H9 (cell line): ENCODE data around the gene DLK1. TPM values are rescaled to one million over a fixed set of nuclear protein-coding genes. Genes with fewer than 3 reads are reported as not detected.

Experiments
- DNase-seq: peaks from one replicate; pipeline ENCODE4 v3.0.0-alpha.2; 2017
- H2AFZ ChIP-seq: one replicate; pipeline ENCODE4 v1.6.1; 2013; ENCODE audit warnings: mild to moderate bottlenecking, low read length, control low read depth, moderate library complexity
- H2AK5ac ChIP-seq: 2 replicates; pipeline ENCODE4 v1.6.1; 2013; ENCODE audit warnings: low read length, control low read depth, mixed read lengths; ENCODE audit not compliant: insufficient read length
- H2BK120ac ChIP-seq: one replicate; pipeline ENCODE4 v1.6.1; 2013; ENCODE audit warnings: low read depth, mild to moderate bottlenecking, low read length, control low read depth, inconsistent platforms; ENCODE audit not compliant: poor library complexity, severe bottlenecking
- H2BK12ac ChIP-seq: 2 replicates; pipeline ENCODE4 v1.6.1; 2013; ENCODE audit warnings: low read length, control low read depth, mixed read lengths, low read depth; ENCODE audit not compliant: insufficient read length
- H2BK15ac ChIP-seq: 2 replicates; pipeline ENCODE4 v1.6.1; 2013; ENCODE audit warnings: low read depth, low read length, control low read depth
- H2BK20ac ChIP-seq: one replicate; pipeline ENCODE4 v1.6.1; 2013; ENCODE audit warnings: low read depth, mild to moderate bottlenecking, low read length, control low read depth, inconsistent platforms; ENCODE audit not compliant: poor library complexity, severe bottlenecking
- H2BK5ac ChIP-seq: 2 replicates; pipeline ENCODE4 v1.6.1; 2013; ENCODE audit warnings: low read length, control low read depth, mixed read lengths; ENCODE audit not compliant: insufficient read length
- H3K14ac ChIP-seq: 2 replicates; pipeline ENCODE4 v1.6.1; 2013; ENCODE audit warnings: low read length, control low read depth; ENCODE audit not compliant: insufficient read depth
- H3K18ac ChIP-seq: 2 replicates; pipeline ENCODE4 v1.6.1; 2013; ENCODE audit warnings: low read depth, mild to moderate bottlenecking, mixed read lengths, low read length, control low read depth; ENCODE audit not compliant: insufficient read length
- H3K23ac ChIP-seq: 2 replicates; pipeline ENCODE4 v1.6.1; 2013; ENCODE audit warnings: low read length, control low read depth, mixed read lengths, low read depth; ENCODE audit not compliant: insufficient read length
- H3K23me2 ChIP-seq: 2 replicates; pipeline ENCODE4 v1.6.1; 2013; ENCODE audit warnings: low read depth, mild to moderate bottlenecking, mixed read lengths, low read length, control low read depth; ENCODE audit not compliant: insufficient read length, poor library complexity, severe bottlenecking
- H3K27ac ChIP-seq: 2 replicates; pipeline ENCODE4 v1.5.1; 2013; ENCODE audit warnings: low read length, control low read depth, mixed read lengths, low read depth; ENCODE audit not compliant: insufficient read length
- H3K27me3 ChIP-seq: 2 replicates; pipeline ENCODE4 v1.6.1; 2013; ENCODE audit warnings: low read length, control low read depth, inconsistent platforms; ENCODE audit not compliant: insufficient read depth
- H3K4ac ChIP-seq: 2 replicates; pipeline ENCODE4 v1.6.1; 2013; ENCODE audit warnings: low read depth, mild to moderate bottlenecking, control low read depth, inconsistent platforms, low read length, moderate library complexity
- H3K4me1 ChIP-seq: 2 replicates; pipeline ENCODE4 v1.6.1; 2013; ENCODE audit warnings: low read length, control low read depth, inconsistent platforms; ENCODE audit not compliant: insufficient read depth
- H3K4me2 ChIP-seq: 2 replicates; pipeline ENCODE4 v1.6.1; 2013; ENCODE audit warnings: low read length, control low read depth, mixed read lengths; ENCODE audit not compliant: insufficient read length, insufficient read depth
- H3K56ac ChIP-seq: 2 replicates; pipeline ENCODE4 v1.6.1; 2013; ENCODE audit warnings: low read depth, mild to moderate bottlenecking, mixed read lengths, low read length, control low read depth; ENCODE audit not compliant: insufficient read length
- H3K79me1 ChIP-seq: 2 replicates; pipeline ENCODE4 v1.6.1; 2013; ENCODE audit warnings: low read depth, mild to moderate bottlenecking, moderate library complexity, low read length, control low read depth, inconsistent platforms; ENCODE audit not compliant: insufficient read depth, poor library complexity, severe bottlenecking
- H3K79me2 ChIP-seq: 2 replicates; pipeline ENCODE4 v1.6.1; 2013; ENCODE audit warnings: low read length, control low read depth, inconsistent platforms; ENCODE audit not compliant: insufficient read depth
- H3K9ac ChIP-seq: 2 replicates; pipeline ENCODE4 v1.6.1; 2013; ENCODE audit warnings: low read length, control low read depth, mixed read lengths; ENCODE audit not compliant: insufficient read length; ENCODE audit errors: extremely low read depth
- H3K9me3 ChIP-seq: one replicate; pipeline ENCODE4 v1.6.1; 2013; ENCODE audit warnings: low read depth, low read length, inconsistent platforms; ENCODE audit not compliant: control insufficient read depth
- H3T11ph ChIP-seq: one replicate; pipeline ENCODE4 v1.6.1; 2013; ENCODE audit warnings: mild to moderate bottlenecking, low read length, control low read depth, inconsistent platforms
- H4K20me1 ChIP-seq: one replicate; pipeline ENCODE4 v1.6.1; 2013; ENCODE audit not compliant: control insufficient read depth, insufficient read length, insufficient read depth
- H4K5ac ChIP-seq: 2 replicates; pipeline ENCODE4 v1.6.1; 2013; ENCODE audit warnings: low read depth, mild to moderate bottlenecking, mixed read lengths, low read length, control low read depth; ENCODE audit not compliant: insufficient read length
- H4K8ac ChIP-seq: replicated peaks from 2 replicates; pipeline ENCODE4 v1.6.1; 2013; ENCODE audit warnings: low read length, control low read depth, mixed read lengths, low read depth; ENCODE audit not compliant: insufficient read length
- H4K91ac ChIP-seq: 2 replicates; pipeline ENCODE4 v1.6.1; 2013; ENCODE audit warnings: low read depth, mild to moderate bottlenecking, moderate library complexity, mixed read lengths, low read length, control low read depth; ENCODE audit not compliant: insufficient read length
- H3K27ac Mint-ChIP-seq, 3 experiments: 2 replicates in 2 of 3; 3 replicates in 1 of 3; pipeline ENCODE4 v1.8.0; 2020 to 2021; ENCODE audit warnings: mixed read lengths in 3 of 3, mild to moderate bottlenecking in 1 of 3, moderate library complexity in 1 of 3
- H3K27me3 Mint-ChIP-seq: 2 replicates; pipeline ENCODE4 v1.8.0; 2021; ENCODE audit warnings: low read depth, mild to moderate bottlenecking, moderate library complexity, mixed read lengths
- H3K36me3 Mint-ChIP-seq, 3 experiments: 2 replicates in 2 of 3; 3 replicates in 1 of 3; pipeline ENCODE4 v1.8.0; 2020 to 2021; ENCODE audit warnings: low read depth in 3 of 3, mixed read lengths in 3 of 3; ENCODE audit not compliant: insufficient read depth in 1 of 3
- H3K4me1 Mint-ChIP-seq, 2 experiments: 2 replicates each; pipeline ENCODE4 v1.8.0; 2020; ENCODE audit warnings: mixed read lengths in 2 of 2
- H3K4me3 Mint-ChIP-seq, 2 experiments: 2 replicates in 1 of 2; 3 replicates in 1 of 2; pipeline ENCODE4 v1.8.0; 2020 to 2021; ENCODE audit warnings: mild to moderate bottlenecking in 2 of 2, mixed read lengths in 2 of 2, moderate library complexity in 1 of 2
- H3K9me3 Mint-ChIP-seq, 2 experiments: 2 replicates in 1 of 2; 3 replicates in 1 of 2; pipeline ENCODE4 v1.8.0; 2020; ENCODE audit warnings: mild to moderate bottlenecking in 2 of 2, mixed read lengths in 2 of 2, moderate library complexity in 1 of 2
- WGBS: extraction: QIAGEN DNeasy Blood & Tissue Kit; methylation state at CpG from one replicate; pipeline ENCODE4 v1.1.7; 2013; ENCODE audit warnings: missing lambda C conversion rate, low lambda C conversion rate, mixed read lengths; ENCODE audit not compliant: insufficient read length; ENCODE audit errors: extremely low coverage; 5-methylcytosine and 5-hydroxymethylcytosine counted together
- total RNA-seq: library from RNA; stranded (reverse); gene quantifications from 2 replicates; pipeline ENCODE4 v1.2.1, GENCODE V29; 2021
- TF ChIP-seq, protein P1 (sequence below): fragments of 200-600 bp; sonication (generic); conservative IDR thresholded peaks from 3 replicates; pipeline ENCODE4 v1.8.0; 2021; ENCODE audit warnings: antibody characterized with exemption, mild to moderate bottlenecking

The DLK1 gene
- total RNA-seq, 1 experiment from 2014 or later: 2.8 TPM

DNA sequence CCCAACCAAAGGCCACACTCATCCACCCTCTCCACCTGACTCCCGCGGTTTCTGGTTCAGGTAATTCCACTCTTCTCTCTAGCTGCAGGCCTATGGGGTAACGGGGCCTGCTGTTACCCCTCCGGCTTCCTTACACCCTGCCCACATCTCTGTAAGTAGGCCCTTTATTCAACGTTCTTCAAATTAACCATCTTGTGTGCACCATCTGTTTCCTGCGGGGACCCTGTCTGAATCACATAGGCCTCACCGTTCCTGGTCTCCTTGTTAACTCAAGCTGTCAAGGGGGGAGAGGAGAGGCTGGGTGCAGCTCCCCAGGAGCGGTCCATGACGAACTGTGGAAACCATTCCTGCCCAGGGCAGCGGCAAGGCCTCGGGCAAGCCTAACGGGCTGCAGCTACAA is 9.3 kb upstream of the DLK1 start:
- WGBS: no CpG with 5 or more reads among the region's 12 CpGs
- H3K27ac Mint-ChIP-seq: no peak overlapping the region; a peak in 1 of 7 replicates
- H3K56ac ChIP-seq: no peak overlapping the region

More for the DNA sequence above, 9.3 kb upstream of the DLK1 start:
- H3K14ac ChIP-seq: no peak overlapping the region
- TF ChIP-seq, protein P1, sequence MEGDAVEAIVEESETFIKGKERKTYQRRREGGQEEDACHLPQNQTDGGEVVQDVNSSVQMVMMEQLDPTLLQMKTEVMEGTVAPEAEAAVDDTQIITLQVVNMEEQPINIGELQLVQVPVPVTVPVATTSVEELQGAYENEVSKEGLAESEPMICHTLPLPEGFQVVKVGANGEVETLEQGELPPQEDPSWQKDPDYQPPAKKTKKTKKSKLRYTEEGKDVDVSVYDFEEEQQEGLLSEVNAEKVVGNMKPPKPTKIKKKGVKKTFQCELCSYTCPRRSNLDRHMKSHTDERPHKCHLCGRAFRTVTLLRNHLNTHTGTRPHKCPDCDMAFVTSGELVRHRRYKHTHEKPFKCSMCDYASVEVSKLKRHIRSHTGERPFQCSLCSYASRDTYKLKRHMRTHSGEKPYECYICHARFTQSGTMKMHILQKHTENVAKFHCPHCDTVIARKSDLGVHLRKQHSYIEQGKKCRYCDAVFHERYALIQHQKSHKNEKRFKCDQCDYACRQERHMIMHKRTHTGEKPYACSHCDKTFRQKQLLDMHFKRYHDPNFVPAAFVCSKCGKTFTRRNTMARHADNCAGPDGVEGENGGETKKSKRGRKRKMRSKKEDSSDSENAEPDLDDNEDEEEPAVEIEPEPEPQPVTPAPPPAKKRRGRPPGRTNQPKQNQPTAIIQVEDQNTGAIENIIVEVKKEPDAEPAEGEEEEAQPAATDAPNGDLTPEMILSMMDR: no peak
- no peaks in the 10 kb centered on the region; a peak in 1 of 5 replicates for H3K9me3 Mint-ChIP-seq
- no peaks in the 10 kb centered on the region for H4K20me1 ChIP-seq
- no peak overlapping the region for H3K4me2 ChIP-seq
- no peak overlapping the region for H2BK12ac ChIP-seq
- no peak overlapping the region for H2AK5ac ChIP-seq
- H3K36me3 Mint-ChIP-seq: no peaks in the 10 kb centered on the region
- H3K27ac ChIP-seq: no peak overlapping the region
- no peak overlapping the region for H3K4me3 Mint-ChIP-seq
- no peak for DNase-seq
- H3K23ac ChIP-seq: no peak overlapping the region
- H3K4me1 Mint-ChIP-seq: peaks cover 18 to 37% of the 10 kb centered on the region in 2 experiments
- no peak overlapping the region for H3K9ac ChIP-seq
- H3T11ph ChIP-seq: no peak overlapping the region
- no peaks in the 10 kb centered on the region for H3K27me3 ChIP-seq
- no peak overlapping the region for H3K18ac ChIP-seq
- no peak overlapping the region for H2BK5ac ChIP-seq
- H2BK15ac ChIP-seq: no peak overlapping the region
- no peaks in the 10 kb centered on the region for H3K79me2 ChIP-seq
- H2AFZ ChIP-seq: no peak overlapping the region
- H3K9me3 ChIP-seq: no peaks in the 10 kb centered on the region
- peaks cover 29% of the 10 kb centered on the region for H3K27me3 Mint-ChIP-seq
- H2BK20ac ChIP-seq: no peak overlapping the region
- no peak overlapping the region for H4K5ac ChIP-seq
- no peak overlapping the region for H2BK120ac ChIP-seq
- peaks cover 2% of the 10 kb centered on the region for H3K23me2 ChIP-seq
- no peaks in the 10 kb centered on the region for H3K4me1 ChIP-seq
- H4K91ac ChIP-seq: no peak overlapping the region
- H4K8ac ChIP-seq: no peak overlapping the region
- H3K4ac ChIP-seq: no peak overlapping the region
- no peaks in the 10 kb centered on the region for H3K79me1 ChIP-seq
